Fibroblast of lung (primary cell): ENCODE measurements around the gene MDFIC.

Experiments used
- EZH2 ChIP-seq: IDR thresholded peaks from 2 replicates; pipeline ENCODE4 v1.5.1; 2012; ENCODE audit warnings: low read length, control low read depth, mild to moderate bottlenecking; ENCODE audit errors: missing control alignments
- TF ChIP-seq, protein P1 (sequence below), 2 donors: IDR thresholded peaks in 1 of 2; conservative IDR thresholded peaks in 1 of 2; 1 replicate in 1 of 2; 2 replicates in 1 of 2; pipeline ENCODE4 v1.5.1; 2011 to 2012; ENCODE audit warnings: low read length in 2 of 2, control low read depth in 1 of 2, inconsistent platforms in 1 of 2, low read depth in 1 of 2, mild to moderate bottlenecking in 1 of 2

DNA sequence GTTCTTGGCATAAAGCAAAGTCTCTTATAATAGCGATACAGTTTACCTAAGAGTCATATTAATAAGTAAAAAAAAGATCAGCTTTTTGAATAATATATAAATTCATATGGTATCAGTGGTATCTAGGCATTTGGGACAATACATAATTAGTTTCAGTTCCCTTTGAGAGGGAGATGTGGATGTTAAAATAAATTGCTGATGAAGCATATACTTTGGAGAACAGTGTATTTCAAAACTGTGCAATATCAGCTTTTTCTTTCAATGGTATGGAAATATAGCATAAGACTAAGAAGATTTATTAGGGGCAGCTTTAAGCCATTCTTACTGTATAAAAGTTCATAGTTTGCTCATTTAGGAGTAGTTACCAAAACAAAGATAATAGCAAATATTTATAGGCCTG is 35.5 kb downstream of the MDFIC start:
- TF ChIP-seq, protein P1, sequence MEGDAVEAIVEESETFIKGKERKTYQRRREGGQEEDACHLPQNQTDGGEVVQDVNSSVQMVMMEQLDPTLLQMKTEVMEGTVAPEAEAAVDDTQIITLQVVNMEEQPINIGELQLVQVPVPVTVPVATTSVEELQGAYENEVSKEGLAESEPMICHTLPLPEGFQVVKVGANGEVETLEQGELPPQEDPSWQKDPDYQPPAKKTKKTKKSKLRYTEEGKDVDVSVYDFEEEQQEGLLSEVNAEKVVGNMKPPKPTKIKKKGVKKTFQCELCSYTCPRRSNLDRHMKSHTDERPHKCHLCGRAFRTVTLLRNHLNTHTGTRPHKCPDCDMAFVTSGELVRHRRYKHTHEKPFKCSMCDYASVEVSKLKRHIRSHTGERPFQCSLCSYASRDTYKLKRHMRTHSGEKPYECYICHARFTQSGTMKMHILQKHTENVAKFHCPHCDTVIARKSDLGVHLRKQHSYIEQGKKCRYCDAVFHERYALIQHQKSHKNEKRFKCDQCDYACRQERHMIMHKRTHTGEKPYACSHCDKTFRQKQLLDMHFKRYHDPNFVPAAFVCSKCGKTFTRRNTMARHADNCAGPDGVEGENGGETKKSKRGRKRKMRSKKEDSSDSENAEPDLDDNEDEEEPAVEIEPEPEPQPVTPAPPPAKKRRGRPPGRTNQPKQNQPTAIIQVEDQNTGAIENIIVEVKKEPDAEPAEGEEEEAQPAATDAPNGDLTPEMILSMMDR (conservative IDR thresholded peaks at IDR 0.05 in 1 of 2, IDR thresholded peaks at IDR 0.05 in 1 of 2; ENCODE audit: low read depth in 1 of 2, low read length in 2 of 2) = no peak
- no peak for TF ChIP-seq EZH2
